Endothelial cell of umbilical vein (primary cell): ENCODE measurements around the gene ZBTB9.

Experiments
- CTCF ChIP-seq, 2 donors: IDR thresholded peaks; 1 replicate in 1 of 2; 2 replicates in 1 of 2; pipeline ENCODE4 v1.5.1; 2011; ENCODE audit warnings: low read length in 2 of 2, mild to moderate bottlenecking in 2 of 2, moderate library complexity in 2 of 2, control low read depth in 1 of 2, inconsistent platforms in 1 of 2, low read depth in 1 of 2; ENCODE audit not compliant: insufficient read depth in 1 of 2; ENCODE audit errors: extremely low read depth in 1 of 2
- EZH2 ChIP-seq: IDR thresholded peaks from 2 replicates; pipeline ENCODE4 v1.6.1; 2012; ENCODE audit warnings: borderline replicate concordance, low read depth, mild to moderate bottlenecking, moderate library complexity, low read length, inconsistent platforms; ENCODE audit not compliant: severe bottlenecking
- GATA2 ChIP-seq: IDR thresholded peaks from 2 replicates; pipeline ENCODE4 v1.7.0; 2011; ENCODE audit warnings: low read depth, mild to moderate bottlenecking, moderate library complexity, mixed read lengths, low read length; ENCODE audit not compliant: insufficient read length, insufficient read depth
- MAX ChIP-seq: IDR thresholded peaks from 2 replicates; pipeline ENCODE4 v1.6.1; 2011; ENCODE audit not compliant: insufficient read depth, insufficient read length
- MYC ChIP-seq: IDR thresholded peaks from one replicate; pipeline ENCODE4 v1.6.1; 2011; ENCODE audit warnings: mild to moderate bottlenecking, low read depth, low read length
- POLR2A ChIP-seq: IDR thresholded peaks from 2 replicates; pipeline ENCODE4 v1.6.1; 2012; ENCODE audit warnings: low read depth, mild to moderate bottlenecking, control low read depth, low read length
- POLR2AphosphoS5 ChIP-seq: IDR thresholded peaks from 2 replicates; pipeline ENCODE4 v1.6.1; 2012; ENCODE audit warnings: low read depth, mild to moderate bottlenecking, control low read depth, low read length, moderate library complexity; ENCODE audit not compliant: insufficient read depth

- TF ChIP-seq CTCF (IDR thresholded peaks at IDR 0.05; ENCODE audit: extremely low read depth in 1 of 2, insufficient read depth in 1 of 2, low read depth in 1 of 2, low read length in 2 of 2) (no peak), POLR2AphosphoS5 (no peak), POLR2A (no peak), GATA2 (no peak), MYC (no peak), EZH2 (no peak), MAX (no peak)
These were observed 11.4 kb upstream of the ZBTB9 start for GRCh38 chr6:33443025-33443424.
